ENCODE data around the gene KDM2A.

DNA sequence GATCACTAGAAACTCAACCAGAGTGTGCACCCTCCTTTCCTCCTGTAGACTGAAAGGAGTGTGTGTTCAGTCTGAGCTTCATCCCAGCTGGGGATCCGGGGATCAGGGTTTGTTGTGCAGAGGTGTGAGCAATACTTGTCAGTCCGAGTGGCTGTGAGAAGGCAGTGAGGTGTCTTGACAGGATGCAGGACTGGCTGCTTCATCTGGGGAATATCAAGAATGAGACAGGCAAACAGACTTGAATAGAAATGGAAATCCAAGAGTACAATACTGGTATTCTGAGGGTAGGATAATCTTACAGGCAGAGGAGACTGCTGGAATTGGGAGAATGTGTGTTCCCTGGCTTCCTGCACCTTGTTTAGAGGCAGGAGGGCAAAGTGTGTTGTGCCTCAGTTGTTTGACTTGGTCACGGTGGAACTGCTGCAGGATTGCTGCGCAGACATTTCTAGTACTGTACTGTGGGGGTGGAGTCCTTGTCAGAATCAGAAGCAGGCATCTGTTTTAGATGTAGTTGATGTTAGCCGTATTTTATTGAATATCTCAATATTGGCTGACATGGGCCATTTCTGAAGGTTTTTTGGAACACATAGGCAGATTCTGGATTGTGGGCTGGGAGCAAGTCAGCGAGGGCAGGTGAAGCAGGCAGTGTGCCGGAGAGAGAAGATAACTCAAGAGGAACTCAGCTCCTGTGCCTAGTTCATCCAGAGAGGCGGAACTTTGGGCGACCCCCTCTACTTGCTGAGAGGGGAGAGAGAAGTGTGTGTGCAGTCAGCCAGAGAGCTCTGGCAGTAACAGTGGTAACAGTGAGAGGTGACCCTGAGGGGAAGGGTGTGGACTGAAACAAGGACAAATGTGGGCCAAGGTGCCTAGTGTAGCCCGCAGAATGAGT, 120.1 kb downstream of the KDM2A start:
- TF ChIP-seq, protein P1, sequence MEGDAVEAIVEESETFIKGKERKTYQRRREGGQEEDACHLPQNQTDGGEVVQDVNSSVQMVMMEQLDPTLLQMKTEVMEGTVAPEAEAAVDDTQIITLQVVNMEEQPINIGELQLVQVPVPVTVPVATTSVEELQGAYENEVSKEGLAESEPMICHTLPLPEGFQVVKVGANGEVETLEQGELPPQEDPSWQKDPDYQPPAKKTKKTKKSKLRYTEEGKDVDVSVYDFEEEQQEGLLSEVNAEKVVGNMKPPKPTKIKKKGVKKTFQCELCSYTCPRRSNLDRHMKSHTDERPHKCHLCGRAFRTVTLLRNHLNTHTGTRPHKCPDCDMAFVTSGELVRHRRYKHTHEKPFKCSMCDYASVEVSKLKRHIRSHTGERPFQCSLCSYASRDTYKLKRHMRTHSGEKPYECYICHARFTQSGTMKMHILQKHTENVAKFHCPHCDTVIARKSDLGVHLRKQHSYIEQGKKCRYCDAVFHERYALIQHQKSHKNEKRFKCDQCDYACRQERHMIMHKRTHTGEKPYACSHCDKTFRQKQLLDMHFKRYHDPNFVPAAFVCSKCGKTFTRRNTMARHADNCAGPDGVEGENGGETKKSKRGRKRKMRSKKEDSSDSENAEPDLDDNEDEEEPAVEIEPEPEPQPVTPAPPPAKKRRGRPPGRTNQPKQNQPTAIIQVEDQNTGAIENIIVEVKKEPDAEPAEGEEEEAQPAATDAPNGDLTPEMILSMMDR (IDR thresholded peaks at IDR 0.05; ENCODE audit: low read depth, low read length) = no peak
- no peak for TF ChIP-seq POLR2A (IDR thresholded peaks at IDR 0.05; ENCODE audit: extremely low read depth, insufficient read length)
- TF ChIP-seq MAX (IDR thresholded peaks at IDR 0.05; ENCODE audit: low read depth, low read length) = no peak

Data from NB4 (cell line).